HuH-7.5 (cell line): Measurements from ENCODE around the gene PRLH.

Source experiments
- DNase-seq: peaks from one replicate; pipeline ENCODE4 v3.0.0; 2011; ENCODE audit warnings: low spot score

PRLH gene

GRCh38 chr2:237566401-237567235, at the start of gene PRLH:
PRLH (plus strand) TSS chr2:237566574; CDS start chr2:237566574, 0 bp downstream.
- no peak for DNase-seq

GRCh38 chr2:237517163-237517562, 49.2 kb upstream of the PRLH start:
- DNase-seq = no peak

- no peak for DNase-seq
Observed at GRCh38 chr2:237517990-237518389, 48.4 kb upstream of the PRLH start.

GRCh38 chr2:237519506-237520245, 46.7 kb upstream of the PRLH start:
- DNase-seq = no peak

GRCh38 chr2:237520290-237520689, 46.1 kb upstream of the PRLH start:
- no peak for DNase-seq

- no peak for DNase-seq
Observed at GRCh38 chr2:237524631-237525030, 41.7 kb upstream of the PRLH start.

GRCh38 chr2:237525559-237526157, 40.7 kb upstream of the PRLH start:
- no peak for DNase-seq

- no peak for DNase-seq
Observed at GRCh38 chr2:237527233-237527632, 39.1 kb upstream of the PRLH start.

- no peak for DNase-seq
Observed at GRCh38 chr2:237527766-237528165, 38.6 kb upstream of the PRLH start.

- DNase-seq = no peak
Observed at GRCh38 chr2:237529452-237530402, 36.6 kb upstream of the PRLH start.

- no peak for DNase-seq
Observed at GRCh38 chr2:237530472-237531433, 35.6 kb upstream of the PRLH start.

- no peak for DNase-seq
Observed at GRCh38 chr2:237532160-237532559, 34.2 kb upstream of the PRLH start.

GRCh38 chr2:237533668-237534161, 32.7 kb upstream of the PRLH start:
- no peak for DNase-seq

GRCh38 chr2:237534380-237534779, 32.0 kb upstream of the PRLH start:
- no peak for DNase-seq

GRCh38 chr2:237535385-237536082, 30.8 kb upstream of the PRLH start:
- DNase-seq = no peak

- DNase-seq = no peak
Observed at GRCh38 chr2:237536083-237536415, 30.3 kb upstream of the PRLH start.

GRCh38 chr2:237536617-237537016, 29.8 kb upstream of the PRLH start:
- no peak for DNase-seq

GRCh38 chr2:237538001-237538720, 28.2 kb upstream of the PRLH start:
- no peak for DNase-seq

- no peak for DNase-seq
Observed at GRCh38 chr2:237538901-237539300, 27.5 kb upstream of the PRLH start.
